Right atrium auricular region (tissue), 2 donors: Measurements from ENCODE around the gene CDH20. TPM values are rescaled to one million over a fixed set of nuclear protein-coding genes. Genes with fewer than 3 reads are reported as not detected.

Experiments
- DNase-seq: peaks from one replicate; pipeline ENCODE4 v3.0.0-alpha.2; 2019; ENCODE audit warnings: low spot score
- H3K27ac ChIP-seq, 2 donors: fragments of 200-600 bp; sonication (generic); 1 replicate in 1 of 2; 2 replicates in 1 of 2; pipeline ENCODE4 v1.5.1; 2016 to 2019
- H3K27me3 ChIP-seq, 2 donors: fragments of 200-600 bp; sonication (generic); one replicate each; pipeline versions ENCODE4 v1.5.1 to v1.6.0; 2017 to 2019
- H3K36me3 ChIP-seq: fragments of 200-600 bp; sonication (generic); one replicate; pipeline ENCODE4 v1.5.1; 2016
- H3K4me1 ChIP-seq, 2 donors: fragments of 200-600 bp; sonication (generic); one replicate each; pipeline versions ENCODE4 v1.5.1 to v1.6.0; 2017 to 2019
- H3K4me3 ChIP-seq, 2 donors: fragments of 200-600 bp; sonication (generic); 1 replicate in 1 of 2; 2 replicates in 1 of 2; pipeline ENCODE4 v1.5.1; 2017 to 2019; ENCODE audit warnings: mild to moderate bottlenecking in 1 of 2, moderate library complexity in 1 of 2
- H3K9me3 ChIP-seq, 2 donors: fragments of 200-600 bp; sonication (generic); one replicate each; pipeline ENCODE4 v1.5.1; 2019
- CTCF ChIP-seq, 2 donors: fragments of 200-600 bp; sonication (generic); IDR thresholded peaks; one replicate each; pipeline ENCODE4 v1.5.1; 2019; ENCODE audit warnings: antibody characterized with exemption in 2 of 2
- total RNA-seq, 2 donors: library from RNA; depleted of rRNA; stranded (reverse); fragments of >200 nt; gene quantifications; one replicate each; pipeline ENCODE4 v1.1.0, GENCODE V29; 2016

Gene CDH20
- total RNA-seq, 2 donors from 2014 or later = 0.41 TPM; not detected in 1

GRCh38 chr18:61334951-61335683 lies 1.9 kb downstream of the CDH20 start:
- DNase-seq = no peak
- no peaks in the 10 kb centered on the region for H3K9me3 ChIP-seq
- TF ChIP-seq CTCF (IDR thresholded peaks at IDR 0.05) = no peak
- no peak overlapping the region for H3K4me3 ChIP-seq
- H3K36me3 ChIP-seq = no peaks in the 10 kb centered on the region
- H3K27me3 ChIP-seq = peaks cover 0 to 7% of the 10 kb centered on the region in 2 donors
- peaks cover 0 to 18% of the 10 kb centered on the region in 2 donors for H3K4me1 ChIP-seq
- H3K27ac ChIP-seq = no peak overlapping the region

GRCh38 chr18:61335684-61336555 lies 2.7 kb downstream of the CDH20 start:
- DNase-seq = no peak
- Histone ChIP-seq H3K36me3 (no peaks in the 10 kb centered on the region), H3K9me3 (no peaks in the 10 kb centered on the region), H3K27me3 (peaks cover 0 to 7% of the 10 kb centered on the region in 2 donors), H3K4me1 (peaks cover 0 to 18% of the 10 kb centered on the region in 2 donors), H3K4me3 (no peak overlapping the region), H3K27ac (no peak overlapping the region)
- no peak for TF ChIP-seq CTCF (IDR thresholded peaks at IDR 0.05)

GRCh38 chr18:61336766-61337165 lies 3.5 kb downstream of the CDH20 start:
- Histone ChIP-seq H3K4me3 (no peak overlapping the region), H3K27me3 (peaks cover 0 to 7% of the 10 kb centered on the region in 2 donors), H3K9me3 (no peaks in the 10 kb centered on the region), H3K36me3 (no peaks in the 10 kb centered on the region), H3K4me1 (peaks cover 0 to 18% of the 10 kb centered on the region in 2 donors), H3K27ac (no peak overlapping the region)
- TF ChIP-seq CTCF (IDR thresholded peaks at IDR 0.05) = no peak
- DNase-seq = no peak

GRCh38 chr18:61337527-61337926 lies 4.3 kb downstream of the CDH20 start:
- H3K27ac ChIP-seq = no peak overlapping the region

GRCh38 chr18:61340148-61340547 lies 6.9 kb downstream of the CDH20 start:
- Histone ChIP-seq H3K4me3 (no peak overlapping the region), H3K4me1 (peaks cover 0 to 3% of the 10 kb centered on the region in 2 donors), H3K27me3 (no peaks in the 10 kb centered on the region), H3K27ac (no peak overlapping the region), H3K9me3 (no peaks in the 10 kb centered on the region), H3K36me3 (no peaks in the 10 kb centered on the region)
- DNase-seq = no peak
- TF ChIP-seq CTCF (IDR thresholded peaks at IDR 0.05) = no peak

More at GRCh38 chr18:61337527-61337926, 4.3 kb downstream of the CDH20 start:
- Histone ChIP-seq H3K36me3 (no peaks in the 10 kb centered on the region), H3K4me1 (peaks cover 0 to 18% of the 10 kb centered on the region in 2 donors), H3K9me3 (no peaks in the 10 kb centered on the region), H3K27me3 (peaks cover 0 to 7% of the 10 kb centered on the region in 2 donors), H3K4me3 (no peak overlapping the region)
- no peak for DNase-seq
- TF ChIP-seq CTCF (IDR thresholded peaks at IDR 0.05) = no peak
